GM18519 (cell line): ENCODE data around the gene LZTS3.
"Not testable (repeated sequence)": the region's sequence is repeated elsewhere in the genome, so short reads cannot be mapped to it uniquely, and the experiment has no call there.

Experiments used
- ATAC-seq: cut with Tn5 transposase; IDR thresholded peaks from one replicate; pipeline ENCODE4 v1.9.1; 2021; ENCODE audit warnings: mild to moderate bottlenecking, moderate library complexity; ENCODE audit not compliant: unreplicated experiment, low FRiP score

Gene LZTS3

GRCh38 chr20:3193806-3194616 is 20.7 kb upstream of the LZTS3 start:
- no peak for ATAC-seq

GRCh38 chr20:3192226-3193015 is 19.1 kb upstream of the LZTS3 start:
- ATAC-seq, result no peak

DNA sequence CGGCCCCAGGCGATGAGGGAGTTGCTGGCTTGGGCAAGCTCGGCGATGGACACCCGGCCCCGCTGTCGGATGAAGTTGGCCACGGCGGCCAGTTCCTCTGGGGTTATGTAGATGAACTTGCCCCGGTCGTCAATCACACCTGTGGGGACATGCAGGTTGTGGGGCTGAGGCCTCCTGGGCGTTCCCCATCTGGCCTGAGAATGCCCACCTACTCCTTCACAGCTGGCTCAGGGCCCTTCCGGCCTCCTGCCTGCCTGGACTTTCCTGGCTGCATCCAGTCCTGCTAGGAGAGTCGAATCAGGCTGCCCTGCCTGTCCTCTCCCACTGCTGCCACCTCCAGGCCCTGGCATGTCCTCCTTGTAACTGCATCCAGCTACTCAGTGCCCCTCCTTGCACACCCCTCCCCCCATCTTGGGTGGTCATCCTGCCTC is 17.3 kb upstream of the LZTS3 start:
- no peak for ATAC-seq

DNA sequence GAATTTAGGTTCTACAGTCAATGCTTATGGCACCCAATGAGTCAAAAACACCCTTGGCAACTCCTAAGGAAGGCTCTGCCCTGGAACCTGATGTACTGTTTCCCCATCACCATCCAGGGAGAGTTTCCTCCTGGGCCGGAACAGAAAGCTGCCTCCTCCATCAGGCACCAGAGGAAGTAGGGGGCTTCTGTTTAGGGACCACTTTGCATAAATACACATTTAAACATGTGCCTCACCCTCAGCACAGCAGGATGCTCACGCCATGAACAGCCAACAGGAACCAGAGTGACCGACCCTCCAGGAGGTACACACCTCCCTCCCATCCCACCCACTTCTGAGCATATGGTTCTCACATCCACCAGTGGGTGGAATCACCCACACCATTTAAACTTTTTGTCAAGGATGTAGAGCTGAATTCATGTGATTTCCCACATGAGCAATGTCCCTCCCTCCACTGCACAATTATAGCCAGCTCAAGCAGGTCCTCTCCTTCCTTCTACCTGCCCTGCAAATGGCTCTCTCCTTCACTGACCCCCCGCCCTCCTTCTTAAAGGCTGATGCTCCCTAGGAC is 16.3 kb upstream of the LZTS3 start:
- ATAC-seq, result no peak

DNA sequence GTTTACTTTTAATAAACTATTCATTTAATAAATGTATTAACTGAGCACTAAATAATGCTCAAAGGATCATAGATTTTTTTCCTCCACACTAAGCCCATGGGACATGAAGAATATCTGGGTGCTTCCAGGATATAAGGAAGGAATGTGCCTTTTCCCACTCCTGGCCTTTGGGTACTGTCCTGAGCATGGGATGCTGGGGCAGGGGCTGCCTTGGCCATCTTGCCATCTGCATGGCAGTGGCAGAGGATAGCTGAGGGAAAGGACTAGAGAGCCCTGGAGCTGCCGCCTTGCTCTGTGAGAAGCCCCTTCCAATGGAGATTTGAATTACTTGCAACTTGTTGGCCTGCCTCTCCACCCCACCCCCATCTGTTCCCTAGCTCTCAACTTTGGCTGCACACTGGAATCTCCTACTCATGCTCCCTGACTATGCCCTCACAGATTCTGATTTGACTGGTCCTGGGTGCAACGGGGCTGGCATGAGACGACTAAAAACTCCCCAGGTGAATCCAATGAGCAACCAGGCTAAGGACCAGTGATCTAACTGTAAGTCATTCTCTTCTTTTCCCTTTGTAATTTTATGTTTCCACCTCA is 15.6 kb upstream of the LZTS3 start:
- ATAC-seq, result no peak

DNA sequence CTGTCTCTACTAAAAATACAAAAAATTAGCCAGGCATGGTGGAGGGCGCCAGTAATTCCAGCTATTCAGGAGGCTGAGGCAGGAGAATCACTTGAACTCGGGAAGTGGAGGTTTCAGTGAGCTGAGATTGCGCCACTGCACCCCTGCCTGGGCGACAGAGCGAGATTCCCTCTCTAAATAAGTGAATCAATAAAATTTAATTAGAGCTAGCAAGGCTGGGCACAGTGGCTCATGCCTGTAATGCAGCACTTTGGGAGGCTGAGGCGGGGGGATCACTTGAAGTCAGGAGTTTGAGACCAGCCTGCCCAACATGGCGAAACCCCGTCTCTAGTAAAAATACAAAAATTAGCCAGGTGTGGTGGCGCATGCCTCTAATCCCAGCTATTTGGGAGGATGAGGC is 14.5 kb upstream of the LZTS3 start:
- not testable (repeated sequence) for ATAC-seq

GRCh38 chr20:3183896-3184612 is 10.7 kb upstream of the LZTS3 start:
- no peak for ATAC-seq

- not testable (repeated sequence) for ATAC-seq
Observed at GRCh38 chr20:3182429-3182828, 9.1 kb upstream of the LZTS3 start.

DNA sequence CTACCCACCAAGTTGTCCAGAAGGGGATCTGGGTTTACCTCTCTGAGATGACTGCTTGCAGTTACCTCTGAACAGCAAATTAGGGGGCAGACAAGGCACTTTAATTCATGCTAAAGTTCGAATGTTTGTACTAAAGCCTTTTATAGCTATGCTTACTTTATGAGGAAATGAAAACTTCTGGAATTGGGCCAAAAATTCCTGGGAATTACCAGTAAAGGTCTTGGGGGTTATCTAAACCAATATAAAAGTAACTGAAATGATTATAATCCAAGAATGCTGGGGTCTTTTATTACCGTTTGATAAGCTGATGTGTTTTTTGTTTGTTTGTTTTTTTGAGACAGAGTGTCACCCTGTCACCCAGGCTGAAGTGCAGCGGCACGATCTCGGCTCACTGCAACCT is 7.9 kb upstream of the LZTS3 start:
- ATAC-seq, result no peak

- ATAC-seq, result no peak
Observed at GRCh38 chr20:3180319-3180718, 7.0 kb upstream of the LZTS3 start.

DNA sequence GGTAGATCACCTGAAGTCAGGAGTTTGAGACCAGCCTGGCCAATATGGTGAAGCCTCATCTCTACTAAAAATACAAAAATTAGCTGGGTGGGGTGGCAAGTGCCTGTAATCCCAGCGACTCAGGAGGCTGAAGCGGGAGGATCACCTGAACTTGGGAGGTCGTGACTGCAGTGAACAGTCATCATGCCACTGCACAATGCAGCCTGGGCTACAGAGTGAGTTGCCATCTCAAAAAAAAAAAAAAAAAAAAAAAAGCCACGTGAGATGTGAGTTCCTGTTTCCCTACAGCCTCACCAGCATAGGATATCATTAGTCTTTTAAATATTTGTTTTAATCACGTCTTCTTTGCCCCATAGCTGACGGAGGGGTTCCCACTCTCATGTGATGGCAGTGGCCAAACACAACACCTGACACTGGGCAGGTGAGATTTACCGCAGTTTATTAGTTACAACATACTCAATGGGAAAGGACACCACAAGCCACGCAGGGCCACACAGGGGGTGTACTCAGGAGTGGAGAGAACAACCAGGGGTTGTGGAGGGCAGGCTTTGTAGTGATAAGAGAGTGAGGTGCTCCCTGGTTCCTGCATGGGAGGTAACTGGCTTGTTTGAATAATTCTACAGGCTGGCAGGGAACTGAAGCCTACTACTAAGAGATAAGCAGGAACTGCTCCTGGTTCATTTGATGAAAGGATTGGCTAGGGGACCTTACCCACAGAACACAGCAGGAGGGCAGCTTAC is 4.6 kb upstream of the LZTS3 start:
- no peak for ATAC-seq

DNA sequence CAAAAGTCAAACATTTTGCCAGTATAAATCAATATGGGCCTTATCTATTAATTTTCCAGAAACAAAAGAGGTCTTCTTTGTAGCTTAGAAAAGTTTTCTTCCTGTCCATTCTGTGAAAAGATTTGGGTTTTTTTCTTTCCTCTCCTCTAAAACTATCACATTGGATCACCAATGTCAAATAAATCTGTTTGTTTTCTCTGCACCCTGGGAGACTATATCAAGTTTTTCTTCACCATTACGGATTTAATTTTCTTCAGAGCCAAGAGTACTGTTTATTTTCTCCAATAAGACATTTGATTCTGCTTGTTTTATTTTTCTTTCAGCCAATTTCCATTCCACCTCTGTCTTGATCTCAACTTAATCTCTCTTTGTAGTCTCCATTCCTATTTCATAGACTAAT is 1.9 kb upstream of the LZTS3 start:
- ATAC-seq, result no peak

GRCh38 chr20:3174442-3175261 is 1.3 kb upstream of the LZTS3 start:
- no peak for ATAC-seq

DNA sequence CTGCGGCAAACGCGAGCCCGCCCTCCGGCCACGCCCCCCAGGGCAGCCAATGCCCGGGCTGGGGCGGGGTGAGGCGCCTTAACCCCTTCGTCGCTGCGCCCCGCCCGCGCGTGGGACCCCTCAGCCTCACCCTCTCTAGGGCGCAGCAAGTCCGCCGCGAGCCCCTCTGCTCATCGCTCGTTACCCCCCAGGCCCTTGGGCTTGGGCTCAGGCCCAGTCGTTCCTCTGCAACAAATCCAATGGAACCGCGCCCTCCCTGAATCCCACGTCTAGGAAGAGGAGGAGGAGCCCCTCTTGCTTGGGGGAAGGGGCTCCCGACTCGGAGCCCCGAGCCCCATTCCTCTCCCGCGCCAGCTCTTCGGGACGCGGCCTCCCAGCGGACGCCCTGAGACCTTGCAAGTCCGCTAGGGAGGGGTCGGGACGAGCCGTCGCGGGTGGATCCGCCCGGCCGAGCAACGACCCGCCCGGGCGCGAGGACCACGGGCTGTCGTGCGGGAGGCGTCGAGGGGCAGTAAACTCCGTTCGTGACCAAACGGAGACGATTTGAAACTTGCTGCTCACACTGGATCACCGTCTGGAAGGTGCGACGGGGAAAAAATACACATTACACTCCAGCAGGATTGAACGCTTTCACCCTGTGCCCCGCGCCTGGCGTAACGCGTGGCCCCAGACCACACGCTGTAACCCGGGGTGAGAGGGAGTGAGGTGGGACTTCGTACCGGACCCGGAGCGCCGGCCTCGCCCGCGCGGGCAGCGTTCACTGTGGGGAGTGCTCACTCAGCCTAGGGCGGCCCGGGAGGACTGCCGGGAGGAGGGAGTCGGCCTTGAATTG is 477 bp upstream of the LZTS3 start:
- peak; percentile 9 for ATAC-seq

GRCh38 chr20:3172126-3172932 is 1.0 kb downstream of the LZTS3 start:
- no peak for ATAC-seq

DNA sequence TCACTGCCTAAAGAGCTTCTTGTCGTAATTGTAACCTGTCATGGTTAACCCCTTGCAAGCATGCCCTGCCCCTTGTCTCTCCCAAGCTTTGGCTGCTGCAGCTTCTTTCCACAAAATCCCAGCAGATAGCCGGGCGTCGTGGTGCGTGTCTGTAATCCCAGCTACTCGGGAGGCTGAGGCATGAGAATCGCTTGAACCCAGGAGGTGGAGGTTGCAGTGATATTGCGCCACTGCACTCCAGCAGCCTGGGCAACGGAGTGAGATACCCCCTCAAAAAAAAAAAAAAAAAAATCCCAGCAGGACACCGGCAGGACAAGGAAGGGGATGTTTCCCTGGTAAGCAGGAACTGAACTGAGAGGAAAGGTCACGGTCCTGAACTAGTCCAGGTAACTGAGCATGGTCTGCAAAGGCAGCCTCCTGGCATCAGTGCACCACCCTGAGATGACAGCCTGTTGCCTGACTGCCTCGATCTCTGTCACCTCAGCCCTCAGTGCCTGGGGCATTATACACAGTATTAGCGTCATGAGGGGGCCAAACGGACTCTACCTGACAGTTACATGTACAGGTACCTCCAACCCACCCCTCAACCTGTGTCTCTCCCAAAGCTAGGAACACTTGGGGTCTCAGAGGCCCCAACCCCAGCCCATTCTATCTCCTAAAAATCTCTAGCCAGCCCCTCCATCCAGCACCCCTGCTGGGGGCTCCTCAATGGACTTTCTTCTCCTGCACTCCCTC is 1.8 kb downstream of the LZTS3 start:
- ATAC-seq, result no peak
